ENCODE data around the gene SMLR1. TPM values are rescaled to one million over a fixed set of nuclear protein-coding genes. Genes with fewer than 3 reads are reported as not detected.

SMLR1 gene
- total and polyA plus RNA-seq, 4 donors: 20.8 to 65.2 (median 39.6) TPM

DNA sequence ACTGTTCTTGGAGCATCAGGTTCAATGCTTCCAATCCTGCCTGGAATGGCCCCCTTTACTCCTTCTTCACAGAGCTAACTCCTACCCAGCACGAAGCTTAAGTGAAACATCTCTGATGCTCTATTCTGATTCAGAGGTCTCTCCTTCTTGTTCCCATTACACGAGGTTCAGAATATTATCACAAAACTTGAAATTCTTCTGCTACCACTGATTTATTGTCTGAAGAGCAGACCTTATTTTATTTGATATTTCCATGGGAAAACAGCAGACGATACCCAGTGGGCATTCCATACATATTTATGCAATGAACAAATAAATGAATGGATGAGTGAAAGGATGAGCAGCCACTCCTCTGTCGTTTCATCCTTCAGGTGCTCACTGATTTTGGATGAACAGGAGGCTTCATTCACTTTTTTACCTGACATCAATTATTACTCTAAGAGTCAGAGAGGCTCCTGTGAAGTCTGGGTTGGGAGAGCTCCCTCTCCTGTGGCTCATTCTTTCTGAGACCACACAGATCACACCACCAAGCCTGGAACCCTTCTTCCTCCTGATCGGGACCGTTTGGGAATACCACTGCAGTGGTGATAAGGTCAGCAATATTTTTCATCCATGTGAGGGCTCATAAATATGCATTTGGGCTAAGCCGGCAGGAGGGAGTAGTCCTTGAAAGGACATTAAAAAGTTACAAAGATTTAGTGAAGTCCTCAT lies 25.8 kb downstream of the SMLR1 start:
- Histone ChIP-seq H3K27ac (ENCODE audit: low read depth in 1 of 2, low read length in 2 of 2) (no peak overlapping the region), H3K27me3 (ENCODE audit: control insufficient read depth in 4 of 4, insufficient read depth in 4 of 4, low read length in 3 of 4) (no peaks in the 10 kb centered on the region), H3K4me1 (ENCODE audit: control insufficient read depth in 4 of 4, insufficient read depth in 4 of 4, low read length in 3 of 4) (peaks cover 10 to 40% (median 34%) of the 10 kb centered on the region in 4 donors), H3K9ac (ENCODE audit: low read depth in 1 of 2, low read length in 2 of 2) (no peak overlapping the region), H3K4me3 (ENCODE audit: low read depth in 1 of 3, low read length in 3 of 3) (no peak overlapping the region), H3K36me3 (ENCODE audit: control insufficient read depth in 4 of 4, insufficient read depth in 3 of 4, low read depth in 1 of 4, low read length in 3 of 4) (no peaks in the 10 kb centered on the region), H3K9me3 (ENCODE audit: control insufficient read depth in 4 of 4, low read length in 3 of 4) (no peaks in the 10 kb centered on the region)
- DNase-seq (ENCODE audit: low spot score): no peak
- 53% methylated on average over 7 of the region's 7 CpGs for WGBS
- TF ChIP-seq, protein P1, sequence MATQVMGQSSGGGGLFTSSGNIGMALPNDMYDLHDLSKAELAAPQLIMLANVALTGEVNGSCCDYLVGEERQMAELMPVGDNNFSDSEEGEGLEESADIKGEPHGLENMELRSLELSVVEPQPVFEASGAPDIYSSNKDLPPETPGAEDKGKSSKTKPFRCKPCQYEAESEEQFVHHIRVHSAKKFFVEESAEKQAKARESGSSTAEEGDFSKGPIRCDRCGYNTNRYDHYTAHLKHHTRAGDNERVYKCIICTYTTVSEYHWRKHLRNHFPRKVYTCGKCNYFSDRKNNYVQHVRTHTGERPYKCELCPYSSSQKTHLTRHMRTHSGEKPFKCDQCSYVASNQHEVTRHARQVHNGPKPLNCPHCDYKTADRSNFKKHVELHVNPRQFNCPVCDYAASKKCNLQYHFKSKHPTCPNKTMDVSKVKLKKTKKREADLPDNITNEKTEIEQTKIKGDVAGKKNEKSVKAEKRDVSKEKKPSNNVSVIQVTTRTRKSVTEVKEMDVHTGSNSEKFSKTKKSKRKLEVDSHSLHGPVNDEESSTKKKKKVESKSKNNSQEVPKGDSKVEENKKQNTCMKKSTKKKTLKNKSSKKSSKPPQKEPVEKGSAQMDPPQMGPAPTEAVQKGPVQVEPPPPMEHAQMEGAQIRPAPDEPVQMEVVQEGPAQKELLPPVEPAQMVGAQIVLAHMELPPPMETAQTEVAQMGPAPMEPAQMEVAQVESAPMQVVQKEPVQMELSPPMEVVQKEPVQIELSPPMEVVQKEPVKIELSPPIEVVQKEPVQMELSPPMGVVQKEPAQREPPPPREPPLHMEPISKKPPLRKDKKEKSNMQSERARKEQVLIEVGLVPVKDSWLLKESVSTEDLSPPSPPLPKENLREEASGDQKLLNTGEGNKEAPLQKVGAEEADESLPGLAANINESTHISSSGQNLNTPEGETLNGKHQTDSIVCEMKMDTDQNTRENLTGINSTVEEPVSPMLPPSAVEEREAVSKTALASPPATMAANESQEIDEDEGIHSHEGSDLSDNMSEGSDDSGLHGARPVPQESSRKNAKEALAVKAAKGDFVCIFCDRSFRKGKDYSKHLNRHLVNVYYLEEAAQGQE (IDR thresholded peaks at IDR 0.05): no peak
- TF ChIP-seq FOXA2 (IDR thresholded peaks at IDR 0.05): no peak
- no peak for TF ChIP-seq RXRA (IDR thresholded peaks at IDR 0.05)
- TF ChIP-seq, protein P2, sequence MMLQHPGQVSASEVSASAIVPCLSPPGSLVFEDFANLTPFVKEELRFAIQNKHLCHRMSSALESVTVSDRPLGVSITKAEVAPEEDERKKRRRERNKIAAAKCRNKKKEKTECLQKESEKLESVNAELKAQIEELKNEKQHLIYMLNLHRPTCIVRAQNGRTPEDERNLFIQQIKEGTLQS (IDR thresholded peaks at IDR 0.05): no peak
- TF ChIP-seq, protein P3, sequence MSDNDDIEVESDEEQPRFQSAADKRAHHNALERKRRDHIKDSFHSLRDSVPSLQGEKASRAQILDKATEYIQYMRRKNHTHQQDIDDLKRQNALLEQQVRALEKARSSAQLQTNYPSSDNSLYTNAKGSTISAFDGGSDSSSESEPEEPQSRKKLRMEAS (IDR thresholded peaks at IDR 0.05): no peak
- TF ChIP-seq, protein P4, sequence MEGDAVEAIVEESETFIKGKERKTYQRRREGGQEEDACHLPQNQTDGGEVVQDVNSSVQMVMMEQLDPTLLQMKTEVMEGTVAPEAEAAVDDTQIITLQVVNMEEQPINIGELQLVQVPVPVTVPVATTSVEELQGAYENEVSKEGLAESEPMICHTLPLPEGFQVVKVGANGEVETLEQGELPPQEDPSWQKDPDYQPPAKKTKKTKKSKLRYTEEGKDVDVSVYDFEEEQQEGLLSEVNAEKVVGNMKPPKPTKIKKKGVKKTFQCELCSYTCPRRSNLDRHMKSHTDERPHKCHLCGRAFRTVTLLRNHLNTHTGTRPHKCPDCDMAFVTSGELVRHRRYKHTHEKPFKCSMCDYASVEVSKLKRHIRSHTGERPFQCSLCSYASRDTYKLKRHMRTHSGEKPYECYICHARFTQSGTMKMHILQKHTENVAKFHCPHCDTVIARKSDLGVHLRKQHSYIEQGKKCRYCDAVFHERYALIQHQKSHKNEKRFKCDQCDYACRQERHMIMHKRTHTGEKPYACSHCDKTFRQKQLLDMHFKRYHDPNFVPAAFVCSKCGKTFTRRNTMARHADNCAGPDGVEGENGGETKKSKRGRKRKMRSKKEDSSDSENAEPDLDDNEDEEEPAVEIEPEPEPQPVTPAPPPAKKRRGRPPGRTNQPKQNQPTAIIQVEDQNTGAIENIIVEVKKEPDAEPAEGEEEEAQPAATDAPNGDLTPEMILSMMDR (IDR thresholded peaks at IDR 0.05; ENCODE audit: low read depth, low read length, missing input control): no peak
- no peak for TF ChIP-seq SP1 (IDR thresholded peaks at IDR 0.05)
- TF ChIP-seq, protein P5, sequence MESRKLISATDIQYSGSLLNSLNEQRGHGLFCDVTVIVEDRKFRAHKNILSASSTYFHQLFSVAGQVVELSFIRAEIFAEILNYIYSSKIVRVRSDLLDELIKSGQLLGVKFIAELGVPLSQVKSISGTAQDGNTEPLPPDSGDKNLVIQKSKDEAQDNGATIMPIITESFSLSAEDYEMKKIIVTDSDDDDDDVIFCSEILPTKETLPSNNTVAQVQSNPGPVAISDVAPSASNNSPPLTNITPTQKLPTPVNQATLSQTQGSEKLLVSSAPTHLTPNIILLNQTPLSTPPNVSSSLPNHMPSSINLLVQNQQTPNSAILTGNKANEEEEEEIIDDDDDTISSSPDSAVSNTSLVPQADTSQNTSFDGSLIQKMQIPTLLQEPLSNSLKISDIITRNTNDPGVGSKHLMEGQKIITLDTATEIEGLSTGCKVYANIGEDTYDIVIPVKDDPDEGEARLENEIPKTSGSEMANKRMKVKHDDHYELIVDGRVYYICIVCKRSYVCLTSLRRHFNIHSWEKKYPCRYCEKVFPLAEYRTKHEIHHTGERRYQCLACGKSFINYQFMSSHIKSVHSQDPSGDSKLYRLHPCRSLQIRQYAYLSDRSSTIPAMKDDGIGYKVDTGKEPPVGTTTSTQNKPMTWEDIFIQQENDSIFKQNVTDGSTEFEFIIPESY (IDR thresholded peaks at IDR 0.05): no peak
- no peak for TF ChIP-seq HNF4G (IDR thresholded peaks at IDR 0.05)
- no peak for TF ChIP-seq HNF4A (conservative IDR thresholded peaks at IDR 0.05)
- TF ChIP-seq FOXA1 (IDR thresholded peaks at IDR 0.05): no peak
- TF ChIP-seq TAF1 (conservative IDR thresholded peaks at IDR 0.05): no peak
- TF ChIP-seq EGR1 (IDR thresholded peaks at IDR 0.05; ENCODE audit: low read depth in 2 of 2): no peak
- no peak for TF ChIP-seq JUND (IDR thresholded peaks at IDR 0.05)
- no peak for TF ChIP-seq NR2F2 (IDR thresholded peaks at IDR 0.05)
- TF ChIP-seq YY1 (IDR thresholded peaks at IDR 0.05): no peak
- TF ChIP-seq RAD21 (IDR thresholded peaks at IDR 0.05): no peak
- no peak for TF ChIP-seq GABPA (IDR thresholded peaks at IDR 0.05 in 1 of 2, conservative IDR thresholded peaks at IDR 0.05 in 1 of 2)

All from liver (tissue), 9 donors.